IPS-15b (cell line): ENCODE results near the gene ZFP90.
"Not testable (repeated sequence)": the region's sequence is repeated elsewhere in the genome, so short reads cannot be mapped to it uniquely, and the experiment has no call there.

Experiments used
- H3K27me3 ChIP-seq: one replicate; pipeline ENCODE4 v1.6.1; 2013; ENCODE audit warnings: low read length; ENCODE audit not compliant: control insufficient read depth, insufficient read depth
- H3K36me3 ChIP-seq: one replicate; pipeline ENCODE4 v1.6.1; 2013; ENCODE audit warnings: low read length; ENCODE audit not compliant: control insufficient read depth, insufficient read depth
- H3K4me1 ChIP-seq: one replicate; pipeline ENCODE4 v1.6.1; 2013; ENCODE audit warnings: mild to moderate bottlenecking, low read length; ENCODE audit not compliant: control insufficient read depth, insufficient read depth
- H3K4me3 ChIP-seq: one replicate; pipeline ENCODE4 v1.5.1; 2013; ENCODE audit warnings: low read depth, low read length
- H3K9ac ChIP-seq: one replicate; pipeline ENCODE4 v1.6.1; 2013; ENCODE audit warnings: low read depth, mild to moderate bottlenecking, low read length
- H3K9me3 ChIP-seq: one replicate; pipeline ENCODE4 v1.6.1; 2013; ENCODE audit warnings: mild to moderate bottlenecking, low read length; ENCODE audit not compliant: control insufficient read depth, insufficient read depth

The ZFP90 gene

GRCh38 chr16:68553186-68553585 lies 14.1 kb downstream of the ZFP90 start:
- peaks cover 4% of the 10 kb centered on the region for H3K36me3 ChIP-seq
- no peaks in the 10 kb centered on the region for H3K27me3 ChIP-seq
- H3K9ac ChIP-seq, result no peak overlapping the region
- no peaks in the 10 kb centered on the region for H3K9me3 ChIP-seq
- no peaks in the 10 kb centered on the region for H3K4me1 ChIP-seq
- H3K4me3 ChIP-seq, result no peak overlapping the region

GRCh38 chr16:68560341-68560740 lies 21.2 kb downstream of the ZFP90 start:
- not testable (repeated sequence) for H3K4me3 ChIP-seq, H3K27me3 ChIP-seq, H3K9ac ChIP-seq, H3K4me1 ChIP-seq
- peaks cover 25% of the 10 kb centered on the region for H3K36me3 ChIP-seq
- H3K9me3 ChIP-seq, result peaks cover 48% of the 10 kb centered on the region

GRCh38 chr16:68563631-68564381 lies 24.7 kb downstream of the ZFP90 start:
- H3K9me3 ChIP-seq, result peaks cover 72% of the 10 kb centered on the region
- H3K4me3 ChIP-seq, result no peak overlapping the region
- no peak overlapping the region for H3K9ac ChIP-seq
- no peaks in the 10 kb centered on the region for H3K27me3 ChIP-seq
- H3K36me3 ChIP-seq, result peaks cover 16% of the 10 kb centered on the region
- H3K4me1 ChIP-seq, result no peaks in the 10 kb centered on the region

- Histone ChIP-seq H3K4me3 (no peak overlapping the region), H3K9ac (no peak overlapping the region), H3K4me1 (no peaks in the 10 kb centered on the region), H3K36me3 (peaks cover 11% of the 10 kb centered on the region), H3K9me3 (peaks cover 67% of the 10 kb centered on the region), H3K27me3 (no peaks in the 10 kb centered on the region)
Measured at GRCh38 chr16:68564382-68564985, 25.4 kb downstream of the ZFP90 start.

GRCh38 chr16:68574479-68574878 lies 35.4 kb downstream of the ZFP90 start:
- no peaks in the 10 kb centered on the region for H3K4me1 ChIP-seq
- H3K4me3 ChIP-seq, result no peak overlapping the region
- H3K9me3 ChIP-seq, result peaks cover 4% of the 10 kb centered on the region
- H3K36me3 ChIP-seq, result no peaks in the 10 kb centered on the region
- no peaks in the 10 kb centered on the region for H3K27me3 ChIP-seq
- H3K9ac ChIP-seq, result no peak overlapping the region

GRCh38 chr16:68575082-68575481 lies 36.0 kb downstream of the ZFP90 start:
- Histone ChIP-seq H3K9ac (no peak overlapping the region), H3K36me3 (no peaks in the 10 kb centered on the region), H3K4me3 (no peak overlapping the region), H3K9me3 (peaks cover 4% of the 10 kb centered on the region), H3K27me3 (no peaks in the 10 kb centered on the region), H3K4me1 (no peaks in the 10 kb centered on the region)

GRCh38 chr16:68577352-68577853 lies 38.3 kb downstream of the ZFP90 start:
- H3K9me3 ChIP-seq, result no peaks in the 10 kb centered on the region
- H3K9ac ChIP-seq, result no peak overlapping the region
- H3K27me3 ChIP-seq, result no peaks in the 10 kb centered on the region
- no peak overlapping the region for H3K4me3 ChIP-seq
- no peaks in the 10 kb centered on the region for H3K4me1 ChIP-seq
- H3K36me3 ChIP-seq, result no peaks in the 10 kb centered on the region

- Histone ChIP-seq H3K9me3 (peaks cover 3% of the 10 kb centered on the region), H3K27me3 (no peaks in the 10 kb centered on the region), H3K4me3 (no peak overlapping the region), H3K4me1 (no peaks in the 10 kb centered on the region), H3K36me3 (no peaks in the 10 kb centered on the region), H3K9ac (no peak overlapping the region)
Measured at GRCh38 chr16:68590201-68590994, 51.3 kb downstream of the ZFP90 start.

GRCh38 chr16:68592466-68593337 lies 53.6 kb downstream of the ZFP90 start:
- Histone ChIP-seq H3K36me3 (no peaks in the 10 kb centered on the region), H3K27me3 (no peaks in the 10 kb centered on the region), H3K9me3 (peaks cover 3% of the 10 kb centered on the region), H3K4me3 (no peak overlapping the region), H3K4me1 (no peaks in the 10 kb centered on the region), H3K9ac (no peak overlapping the region)

- Histone ChIP-seq H3K36me3 (no peaks in the 10 kb centered on the region), H3K4me1 (no peaks in the 10 kb centered on the region), H3K9me3 (no peaks in the 10 kb centered on the region), H3K27me3 (no peaks in the 10 kb centered on the region), H3K9ac (no peak overlapping the region), H3K4me3 (no peak overlapping the region)
Measured at GRCh38 chr16:68596266-68596665, 57.2 kb downstream of the ZFP90 start.

GRCh38 chr16:68599586-68599985 lies 60.5 kb downstream of the ZFP90 start:
- H3K27me3 ChIP-seq, result no peaks in the 10 kb centered on the region
- H3K4me1 ChIP-seq, result no peaks in the 10 kb centered on the region
- H3K9me3 ChIP-seq, result no peaks in the 10 kb centered on the region
- H3K4me3 ChIP-seq, result no peak overlapping the region
- no peak overlapping the region for H3K9ac ChIP-seq
- no peaks in the 10 kb centered on the region for H3K36me3 ChIP-seq
